Measurements from ENCODE around the gene TAF4. TPM values are rescaled to one million over a fixed set of nuclear protein-coding genes. Genes with fewer than 3 reads are reported as not detected.
A peak's percentile ranks its signal among the peaks of the same experiment; 100 is the strongest.

Gene TAF4
- total and polyA plus RNA-seq, 8 donors: 14.1 to 21.0 (median 17.1) TPM

GRCh38 chr20:61929971-61930666 lies 135.6 kb downstream of the TAF4 start:
- no peak for ATAC-seq
- Histone ChIP-seq H3K9me3 (peaks cover 0 to 12% of the 10 kb centered on the region in 2 donors), H3K36me3 (no peaks in the 10 kb centered on the region), H3K27me3 (peaks cover 0 to 38% of the 10 kb centered on the region in 2 donors), H3K27ac (no peak overlapping the region), H3K4me1 (no peaks in the 10 kb centered on the region), H3K4me3 (no peak overlapping the region)
- TF ChIP-seq CTCF (IDR thresholded peaks at IDR 0.05): no peak
- DNase-seq: peak in 2 of 4 donors; percentile 17 to 48
- intact Hi-C loops (cut with DNase I): no loop called here

GRCh38 chr20:61929561-61929960 lies 136.1 kb downstream of the TAF4 start:
- ATAC-seq (no peak), DNase-seq (peak in 1 of 4 donors; percentile 61)
- no peaks in the 10 kb centered on the region for H3K36me3 ChIP-seq
- intact Hi-C loops (cut with DNase I): no loop called here
- TF ChIP-seq CTCF (IDR thresholded peaks at IDR 0.05): no peak
- no peak overlapping the region for H3K27ac ChIP-seq
- no peaks in the 10 kb centered on the region for H3K4me1 ChIP-seq
- H3K9me3 ChIP-seq: peaks cover 0 to 12% of the 10 kb centered on the region in 2 donors
- no peak overlapping the region for H3K4me3 ChIP-seq
- H3K27me3 ChIP-seq: peaks cover 0 to 39% of the 10 kb centered on the region in 2 donors

- Histone ChIP-seq H3K27me3 (peaks cover 0 to 39% of the 10 kb centered on the region in 2 donors), H3K4me3 (no peak overlapping the region), H3K9me3 (peaks cover 0 to 12% of the 10 kb centered on the region in 2 donors), H3K4me1 (no peaks in the 10 kb centered on the region), H3K27ac (no peak overlapping the region), H3K36me3 (no peaks in the 10 kb centered on the region)
- intact Hi-C loops (cut with DNase I): no loop called here
- DNase-seq: peak in 1 of 4 donors; percentile 72
- TF ChIP-seq CTCF (IDR thresholded peaks at IDR 0.05): no peak
- no peak for ATAC-seq
These were observed 137.7 kb downstream of the TAF4 start for GRCh38 chr20:61927826-61928541.

- Histone ChIP-seq H3K27me3 (peaks cover 0 to 36% of the 10 kb centered on the region in 2 donors), H3K4me3 (no peak overlapping the region), H3K4me1 (no peaks in the 10 kb centered on the region), H3K36me3 (no peaks in the 10 kb centered on the region), H3K27ac (no peak overlapping the region), H3K9me3 (peaks cover 0 to 12% of the 10 kb centered on the region in 2 donors)
- ATAC-seq: no peak
- TF ChIP-seq CTCF (IDR thresholded peaks at IDR 0.05): no peak
- peak in 1 of 4 donors; percentile 68 for DNase-seq
- intact Hi-C loops (cut with DNase I): no loop called here
These were observed 138.4 kb downstream of the TAF4 start for GRCh38 chr20:61927193-61927825.

DNA sequence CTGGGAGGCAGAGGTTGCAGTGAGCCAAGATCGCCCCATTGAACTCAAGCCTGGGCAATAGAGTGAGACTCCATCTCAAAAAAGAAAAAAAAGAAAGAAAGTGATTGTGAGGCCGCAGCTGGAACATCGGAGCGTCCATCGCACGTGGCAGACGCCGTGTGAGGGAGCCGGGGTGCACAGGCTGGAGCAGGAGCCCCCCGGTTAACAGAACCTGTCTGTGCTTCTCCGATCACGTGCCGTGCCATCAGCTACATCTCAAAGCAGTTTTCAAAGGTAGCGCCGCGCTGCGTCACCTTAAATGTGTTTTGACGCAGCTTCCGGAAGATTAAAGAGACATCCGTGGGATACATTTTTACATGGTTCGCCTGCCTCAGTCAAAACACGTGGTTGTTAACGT lies 138.9 kb downstream of the TAF4 start:
- intact Hi-C loops (cut with DNase I): no loop called here
- no peak overlapping the region for H3K4me3 ChIP-seq
- peaks cover 0 to 12% of the 10 kb centered on the region in 2 donors for H3K9me3 ChIP-seq
- ATAC-seq (no peak), DNase-seq (no peak)
- peaks cover 0 to 36% of the 10 kb centered on the region in 2 donors for H3K27me3 ChIP-seq
- H3K27ac ChIP-seq: no peak overlapping the region
- H3K4me1 ChIP-seq: no peaks in the 10 kb centered on the region
- no peak for TF ChIP-seq CTCF (IDR thresholded peaks at IDR 0.05)
- H3K36me3 ChIP-seq: no peaks in the 10 kb centered on the region
